Muscle layer of colon (tissue), 2 donors: Measurements from ENCODE around the gene EPHB2.

Experiments used
- H3K27ac ChIP-seq: one replicate; pipeline ENCODE4 v1.7.0; 2013; ENCODE audit warnings: low read depth, mild to moderate bottlenecking, low read length, moderate library complexity
- H3K27me3 ChIP-seq, 2 donors: one replicate each; pipeline ENCODE4 v1.7.0; 2013; ENCODE audit warnings: low read length in 2 of 2, mild to moderate bottlenecking in 2 of 2; ENCODE audit not compliant: insufficient read depth in 2 of 2, control insufficient read depth in 1 of 2
- H3K36me3 ChIP-seq: one replicate; pipeline ENCODE4 v1.7.0; 2013; ENCODE audit warnings: mild to moderate bottlenecking, low read length; ENCODE audit not compliant: insufficient read depth
- H3K4me1 ChIP-seq: one replicate; pipeline ENCODE4 v1.7.0; 2013; ENCODE audit warnings: mild to moderate bottlenecking, low read length; ENCODE audit not compliant: insufficient read depth
- H3K4me3 ChIP-seq, 2 donors: one replicate each; pipeline ENCODE4 v1.7.0; 2013; ENCODE audit warnings: low read length in 2 of 2, low read depth in 1 of 2, mild to moderate bottlenecking in 1 of 2, moderate library complexity in 1 of 2
- H3K9ac ChIP-seq: one replicate; pipeline ENCODE4 v1.7.0; 2013; ENCODE audit warnings: low read length
- H3K9me3 ChIP-seq: one replicate; pipeline ENCODE4 v1.7.0; 2013; ENCODE audit warnings: mild to moderate bottlenecking, low read length
- donor health status: abdominal sarcoma.
- donor health status: Adenocarcinoma of cecum.

Gene EPHB2

DNA sequence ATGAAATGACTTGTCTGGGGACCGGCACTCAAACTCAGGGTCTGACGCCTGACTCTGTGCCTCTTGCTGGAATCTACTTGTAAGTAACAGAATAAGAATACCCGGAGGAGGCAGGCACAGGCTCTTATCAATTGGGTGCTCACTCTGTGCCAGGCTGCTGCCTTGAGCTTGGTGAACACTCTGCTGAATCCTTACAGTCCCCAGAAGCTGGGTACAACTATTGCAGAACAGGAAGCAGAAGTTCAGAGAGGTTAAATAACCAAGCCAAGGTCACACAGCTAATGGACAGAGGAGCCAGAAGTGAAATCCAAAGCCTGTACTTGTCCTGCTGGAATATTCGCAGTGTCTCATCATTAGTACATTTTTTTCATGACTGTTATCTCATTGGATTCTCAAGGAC lies 86.0 kb downstream of the EPHB2 start:
- Histone ChIP-seq H3K4me3 (no peak overlapping the region), H3K27ac (no peak overlapping the region), H3K36me3 (no peaks in the 10 kb centered on the region), H3K9me3 (no peaks in the 10 kb centered on the region), H3K9ac (no peak overlapping the region), H3K4me1 (peaks cover 17% of the 10 kb centered on the region), H3K27me3 (no peaks in the 10 kb centered on the region)

DNA sequence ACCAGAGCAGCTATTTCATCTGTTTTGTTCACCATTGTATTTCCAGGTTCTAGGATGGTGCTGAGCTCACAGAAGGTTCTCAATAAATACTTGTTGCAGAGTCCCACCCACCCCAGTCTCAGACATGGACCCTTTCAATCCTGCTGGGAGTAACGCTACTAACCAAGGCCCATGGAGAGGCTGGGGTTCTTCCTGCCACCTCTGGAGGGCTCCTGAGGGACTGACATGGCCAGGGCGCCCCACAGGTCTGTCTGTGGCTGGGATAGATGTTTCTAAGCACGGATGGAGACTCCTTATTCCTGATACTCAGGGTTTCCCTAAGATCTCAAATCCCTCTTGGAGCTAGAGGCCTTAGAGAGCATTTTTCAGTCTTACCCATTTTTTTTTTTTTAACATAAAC lies 87.4 kb downstream of the EPHB2 start:
- no peak overlapping the region for H3K27ac ChIP-seq
- H3K4me3 ChIP-seq: no peak overlapping the region
- H3K9ac ChIP-seq: no peak overlapping the region
- no peaks in the 10 kb centered on the region for H3K36me3 ChIP-seq
- peaks cover 15% of the 10 kb centered on the region for H3K4me1 ChIP-seq
- no peaks in the 10 kb centered on the region for H3K27me3 ChIP-seq
- H3K9me3 ChIP-seq: no peaks in the 10 kb centered on the region

DNA sequence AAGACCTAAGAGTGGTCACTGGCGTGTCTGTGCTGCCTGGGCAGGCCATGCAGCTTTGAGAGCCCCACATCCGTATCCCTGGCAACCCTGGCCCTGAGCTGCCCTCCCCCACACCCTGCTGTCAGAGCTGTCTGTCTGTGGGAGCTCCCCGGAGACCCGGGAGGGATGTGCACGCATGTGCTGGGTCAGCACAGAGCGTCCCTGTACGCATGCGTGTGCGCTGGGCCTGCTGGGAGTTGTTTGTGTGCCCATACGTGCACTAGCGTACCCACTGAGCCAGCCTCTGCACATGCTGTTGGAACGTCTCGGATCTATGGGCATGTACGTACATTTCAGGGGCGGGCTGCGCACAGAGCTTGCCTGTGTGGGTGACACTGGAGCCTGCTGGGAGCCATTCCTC lies 89.3 kb downstream of the EPHB2 start:
- Histone ChIP-seq H3K36me3 (no peaks in the 10 kb centered on the region), H3K27me3 (no peaks in the 10 kb centered on the region), H3K4me1 (peaks cover 5% of the 10 kb centered on the region), H3K27ac (no peak overlapping the region), H3K9ac (no peak overlapping the region), H3K9me3 (no peaks in the 10 kb centered on the region), H3K4me3 (no peak overlapping the region)

DNA sequence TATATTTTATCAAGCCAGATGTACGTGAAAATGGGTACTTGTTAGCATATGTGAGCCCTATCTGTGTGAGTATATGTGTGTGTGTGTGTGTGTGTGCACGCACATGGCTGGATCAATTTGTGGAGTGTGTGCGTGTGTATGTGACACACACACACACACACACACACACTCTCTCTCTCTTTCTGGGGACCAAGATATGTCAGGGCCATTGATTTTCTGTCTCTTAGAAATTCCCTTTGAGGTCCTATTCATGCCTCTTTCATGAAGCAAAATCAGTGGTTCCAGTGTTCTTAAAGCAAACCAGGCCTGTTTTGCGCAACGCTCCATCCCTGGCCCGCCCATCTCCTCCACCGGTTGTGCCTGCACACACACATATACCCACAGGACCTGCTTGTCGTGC lies 90.0 kb downstream of the EPHB2 start:
- Histone ChIP-seq H3K9ac (no peak overlapping the region), H3K9me3 (no peaks in the 10 kb centered on the region), H3K4me3 (no peak overlapping the region), H3K36me3 (no peaks in the 10 kb centered on the region), H3K4me1 (peaks cover under 1% of the 10 kb centered on the region), H3K27me3 (no peaks in the 10 kb centered on the region), H3K27ac (no peak overlapping the region)

DNA sequence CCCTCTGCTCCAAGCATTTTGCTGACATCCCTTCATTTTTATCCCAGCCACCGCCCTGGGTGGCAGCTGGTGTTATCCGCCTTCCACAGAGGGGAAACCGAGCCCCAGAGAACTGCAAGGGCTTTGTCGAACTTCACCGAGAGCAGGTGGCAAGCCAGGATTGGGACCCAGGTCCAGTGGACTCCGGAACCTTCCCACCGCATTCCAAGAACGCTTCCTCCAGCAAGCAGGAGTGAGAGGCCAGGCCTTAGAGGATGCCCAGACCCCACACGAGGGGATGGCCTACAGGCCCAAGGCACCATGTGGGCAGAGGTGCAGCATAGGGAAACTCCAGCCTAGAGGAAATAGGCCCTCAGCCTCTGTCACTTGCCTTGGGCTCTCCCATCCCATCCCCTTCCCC lies 90.7 kb downstream of the EPHB2 start:
- no peak overlapping the region for H3K27ac ChIP-seq
- no peaks in the 10 kb centered on the region for H3K4me1 ChIP-seq
- H3K9ac ChIP-seq: no peak overlapping the region

DNA sequence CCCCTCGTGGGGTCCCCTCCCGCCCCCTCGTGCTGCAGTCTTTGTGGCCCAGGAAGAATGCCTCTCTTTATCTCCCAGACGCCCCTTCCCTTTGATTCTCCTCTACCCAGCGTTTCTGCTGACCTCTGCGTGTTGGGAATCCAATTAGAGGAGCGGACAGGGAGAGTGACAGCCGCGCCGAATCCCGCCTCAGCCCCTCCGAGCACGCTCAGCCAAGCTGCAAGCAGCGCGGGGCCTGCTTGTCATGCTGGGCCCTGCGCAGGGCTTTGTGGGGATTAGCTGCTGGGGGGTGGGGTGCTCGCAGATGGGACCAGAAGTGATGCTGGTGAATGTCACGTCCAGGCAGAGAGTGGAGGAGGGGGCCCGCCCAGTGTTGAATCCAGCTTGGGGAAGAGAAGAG lies 91.1 kb downstream of the EPHB2 start:
- no peaks in the 10 kb centered on the region for H3K9me3 ChIP-seq
- H3K4me3 ChIP-seq: no peak overlapping the region
- no peaks in the 10 kb centered on the region for H3K36me3 ChIP-seq
- H3K4me1 ChIP-seq: no peaks in the 10 kb centered on the region
- no peak overlapping the region for H3K9ac ChIP-seq
- H3K27me3 ChIP-seq: no peaks in the 10 kb centered on the region
- H3K27ac ChIP-seq: no peak overlapping the region

More for the DNA sequence above, 90.7 kb downstream of the EPHB2 start:
- H3K27me3 ChIP-seq: no peaks in the 10 kb centered on the region
- no peaks in the 10 kb centered on the region for H3K36me3 ChIP-seq
- H3K9me3 ChIP-seq: no peaks in the 10 kb centered on the region
- H3K4me3 ChIP-seq: no peak overlapping the region

DNA sequence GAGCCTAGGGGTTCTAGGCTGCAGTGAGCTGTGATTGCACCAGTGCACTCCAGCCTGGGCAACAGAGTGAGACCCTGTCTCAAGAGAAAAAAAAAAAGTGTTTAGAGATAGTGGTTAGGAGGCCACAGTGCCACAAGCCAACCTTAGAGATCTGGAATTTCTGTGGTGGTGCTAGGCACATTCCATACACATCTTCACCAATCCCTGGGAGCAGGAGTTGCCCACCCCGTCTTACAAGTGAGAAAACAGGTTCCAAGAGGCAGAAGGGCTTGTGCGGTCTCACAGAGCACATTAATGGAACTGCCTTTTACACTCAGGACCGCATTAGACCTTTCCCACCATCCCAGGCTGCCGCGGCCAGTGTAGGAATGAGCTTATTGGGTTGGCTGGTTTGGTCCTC lies 93.2 kb downstream of the EPHB2 start:
- Histone ChIP-seq H3K4me1 (peaks cover 10% of the 10 kb centered on the region), H3K27ac (no peak overlapping the region), H3K9ac (no peak overlapping the region), H3K36me3 (no peaks in the 10 kb centered on the region), H3K27me3 (no peaks in the 10 kb centered on the region), H3K9me3 (no peaks in the 10 kb centered on the region), H3K4me3 (no peak overlapping the region)

DNA sequence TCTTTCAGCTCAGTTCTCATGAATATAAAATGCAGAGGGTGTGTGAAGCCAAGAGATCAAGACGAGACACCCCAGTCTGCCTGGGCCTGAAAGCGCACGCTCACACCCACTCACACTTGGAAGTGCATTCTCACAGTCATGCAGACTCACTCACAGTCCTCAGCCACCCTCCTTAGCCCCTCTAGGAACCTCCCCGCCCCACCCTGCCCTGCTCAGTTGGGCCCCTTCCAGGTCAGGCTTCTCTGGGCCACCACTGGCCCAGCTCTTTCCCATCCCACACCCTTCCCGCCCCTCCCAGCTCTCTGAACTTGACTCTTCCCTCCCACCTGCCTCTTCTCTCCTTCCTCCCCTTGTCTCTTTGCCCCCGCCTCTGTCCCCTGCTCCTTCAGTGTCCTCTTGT lies 93.8 kb downstream of the EPHB2 start:
- no peaks in the 10 kb centered on the region for H3K36me3 ChIP-seq
- H3K4me3 ChIP-seq: no peak overlapping the region
- no peaks in the 10 kb centered on the region for H3K9me3 ChIP-seq
- no peaks in the 10 kb centered on the region for H3K27me3 ChIP-seq
- H3K4me1 ChIP-seq: peaks cover 14% of the 10 kb centered on the region
- no peak overlapping the region for H3K27ac ChIP-seq
- no peak overlapping the region for H3K9ac ChIP-seq

DNA sequence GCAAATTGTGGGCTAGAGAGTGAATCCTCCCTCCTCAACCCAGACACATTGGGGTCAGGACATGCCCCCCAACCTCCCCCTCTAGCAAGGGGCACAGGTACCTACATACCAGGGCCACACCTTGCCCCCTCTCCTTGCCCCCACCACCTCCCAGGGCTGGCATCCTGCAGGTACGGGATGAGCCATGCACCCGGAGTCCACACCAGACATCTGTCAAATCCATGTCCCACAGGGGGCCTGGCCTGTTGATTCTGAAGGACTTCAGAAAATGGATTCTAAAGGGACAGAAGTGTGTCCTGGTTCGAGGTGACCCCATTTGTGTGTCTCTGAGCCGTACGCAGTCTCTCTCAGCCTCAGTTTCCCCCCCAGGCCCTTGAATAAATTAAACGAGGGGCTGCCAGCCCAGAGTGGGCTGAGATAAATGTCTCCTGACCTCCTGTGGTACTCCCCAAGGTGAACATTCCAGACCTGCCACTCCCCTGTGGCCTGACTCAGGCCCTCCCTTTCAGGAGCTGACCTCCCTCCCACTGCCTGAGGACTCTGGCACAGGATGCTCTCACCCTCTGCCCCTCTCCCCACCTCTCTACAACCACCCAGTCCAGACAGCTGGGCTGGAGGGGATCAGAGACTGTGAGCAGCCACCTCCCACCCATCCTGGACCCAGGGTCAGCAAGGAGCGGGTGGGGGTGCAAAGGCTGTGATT lies 94.5 kb downstream of the EPHB2 start:
- no peaks in the 10 kb centered on the region for H3K27me3 ChIP-seq
- no peaks in the 10 kb centered on the region for H3K36me3 ChIP-seq
- H3K27ac ChIP-seq: no peak overlapping the region
- H3K9ac ChIP-seq: no peak overlapping the region
- H3K9me3 ChIP-seq: no peaks in the 10 kb centered on the region
- H3K4me1 ChIP-seq: peaks cover 14% of the 10 kb centered on the region
- no peak overlapping the region for H3K4me3 ChIP-seq

DNA sequence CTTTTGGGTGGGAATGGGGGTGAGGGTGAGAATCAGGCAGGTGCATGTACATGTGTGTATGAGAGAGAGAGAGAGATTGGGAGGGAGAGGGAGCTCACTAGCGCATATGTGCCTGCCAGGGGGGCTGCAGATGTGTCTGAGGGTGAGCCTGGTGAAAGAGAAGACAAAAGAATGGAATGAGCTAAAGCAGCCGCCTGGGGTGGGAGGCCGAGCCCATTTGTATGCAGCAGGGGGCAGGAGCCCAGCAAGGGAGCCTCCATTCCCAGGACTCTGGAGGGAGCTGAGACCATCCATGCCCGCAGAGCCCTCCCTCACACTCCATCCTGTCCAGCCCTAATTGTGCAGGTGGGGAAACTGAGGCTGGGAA lies 95.0 kb downstream of the EPHB2 start:
- Histone ChIP-seq H3K4me3 (no peak overlapping the region), H3K9me3 (no peaks in the 10 kb centered on the region), H3K27ac (no peak overlapping the region), H3K27me3 (no peaks in the 10 kb centered on the region), H3K4me1 (peaks cover 14% of the 10 kb centered on the region), H3K9ac (no peak overlapping the region), H3K36me3 (no peaks in the 10 kb centered on the region)

DNA sequence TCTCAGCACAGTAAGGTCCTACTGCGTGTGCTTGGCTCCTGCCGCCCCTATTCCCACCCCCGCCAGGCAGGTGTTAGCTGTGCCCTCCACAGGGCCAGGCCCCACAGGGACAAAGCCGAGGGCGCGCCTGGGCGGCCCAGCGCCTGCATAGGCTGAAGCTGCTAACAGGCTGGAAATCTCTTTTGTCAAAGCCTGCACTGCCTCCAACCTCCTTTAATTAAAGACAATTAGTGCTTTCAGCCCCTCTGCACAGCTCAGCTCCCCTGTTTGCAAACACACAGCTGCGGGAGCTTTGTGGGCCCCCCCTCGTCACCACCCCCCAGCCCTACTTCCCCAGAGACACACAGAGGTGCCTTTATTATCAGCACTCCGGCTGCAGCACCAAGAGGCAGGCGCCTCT lies 95.9 kb downstream of the EPHB2 start:
- Histone ChIP-seq H3K9me3 (no peaks in the 10 kb centered on the region), H3K36me3 (no peaks in the 10 kb centered on the region), H3K9ac (no peak overlapping the region), H3K27ac (no peak overlapping the region), H3K4me3 (no peak overlapping the region), H3K27me3 (no peaks in the 10 kb centered on the region), H3K4me1 (peaks cover 14% of the 10 kb centered on the region)

DNA sequence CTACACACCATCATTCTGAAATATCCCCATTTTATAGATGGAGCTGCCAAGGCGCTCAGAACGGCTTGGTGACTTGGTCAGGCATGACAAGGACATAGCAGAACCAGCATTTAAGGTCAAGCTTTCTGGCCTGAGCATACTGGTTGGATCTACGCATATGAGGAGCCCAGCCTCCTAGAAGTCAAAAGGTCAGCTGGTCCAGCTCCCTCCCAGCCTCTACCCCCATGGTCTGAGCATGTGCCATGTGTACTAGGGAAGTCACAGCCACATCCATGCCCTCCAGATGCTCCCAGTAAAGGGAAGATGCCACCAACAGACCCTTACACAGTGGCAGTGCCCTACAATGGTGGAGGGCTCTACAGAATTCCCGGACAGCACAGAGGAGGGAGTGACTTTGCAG lies 96.7 kb downstream of the EPHB2 start:
- no peak overlapping the region for H3K27ac ChIP-seq
- H3K9ac ChIP-seq: no peak overlapping the region
- H3K4me3 ChIP-seq: no peak overlapping the region

More for the DNA sequence above, 96.7 kb downstream of the EPHB2 start:
- H3K4me1 ChIP-seq: peaks cover 14% of the 10 kb centered on the region
- H3K27me3 ChIP-seq: no peaks in the 10 kb centered on the region
- H3K9me3 ChIP-seq: no peaks in the 10 kb centered on the region
- H3K36me3 ChIP-seq: no peaks in the 10 kb centered on the region
